ENCODE results near the gene ADARB1. TPM values are rescaled to one million over a fixed set of nuclear protein-coding genes. Genes with fewer than 3 reads are reported as not detected.

ADARB1 gene
- total and polyA plus RNA-seq, 2 donors (not counting 1 experiment from before 2014, with no cell fraction given): 17.1 to 33.3 TPM

GRCh38 chr21:45152265-45152746, 77.9 kb downstream of the ADARB1 start:
- H3K27ac ChIP-seq (ENCODE audit: low read length in 2 of 2): peak overlapping the region; percentile 10 to 69
- Mint-ChIP-seq H3K4me1 (peaks cover 46% of the 10 kb centered on the region), H3K27me3 (no peaks in the 10 kb centered on the region), H3K9me3 (ENCODE audit: insufficient read depth) (peaks cover 2% of the 10 kb centered on the region), H3K27ac (peak overlapping the region; percentile 18), H3K4me3 (peak overlapping the region; percentile 73)
- ATAC-seq (ENCODE audit: low read depth) (peak; percentile 97), DNase-seq (peak; percentile 82)
- POLR2A ChIA-PET: no interaction called here
- H3K36me3 ChIP-seq (replicated peaks in 1 of 2; ENCODE audit: control extremely low read depth in 1 of 2, control insufficient read depth in 1 of 2, extremely low read depth in 1 of 2, insufficient read depth in 2 of 2, low read length in 1 of 2): peaks cover 0 to 8% of the 10 kb centered on the region in 2 experiments
- H3K9me3 ChIP-seq (ENCODE audit: control extremely low read depth in 1 of 3, control insufficient read depth in 2 of 3, insufficient read depth in 1 of 3, low read length in 2 of 3): no peaks in the 10 kb centered on the region
- CTCF ChIA-PET: interaction anchor here (0.8 to 3.8 kb wide), 14 partner anchors 8 to 331 kb away, joined by 3 to 36 read pairs (median 4); partner anchors contain the start of gene POFUT2
- peaks cover 79% of the 10 kb centered on the region for H4K20me1 ChIP-seq (ENCODE audit: control insufficient read depth, insufficient read depth, low read length, poor library complexity, severe bottlenecking)
- H3K4me3 ChIP-seq (ENCODE audit: control extremely low read depth in 1 of 5, extremely low read depth in 1 of 5, insufficient read depth in 1 of 5, low read depth in 2 of 5, low read length in 4 of 5): no peak overlapping the region
- no peak overlapping the region for H3K9ac ChIP-seq (ENCODE audit: low read length)
- H3K27me3 ChIP-seq (replicated peaks in 1 of 4; ENCODE audit: control extremely low read depth in 1 of 4, control insufficient read depth in 3 of 4, insufficient read depth in 4 of 4, low read length in 3 of 4): no peaks in the 10 kb centered on the region
- intact Hi-C loops (cut with micrococcal nuclease): loop anchor here (1.0 kb wide), 1 partner anchor 287 kb away; no protein-coding TSS in a partner anchor
- peak overlapping the region; percentile 57 for H3K4me2 ChIP-seq (replicated peaks; ENCODE audit: low read depth, low read length, poor library complexity, severe bottlenecking)
- peaks cover 31% of the 10 kb centered on the region for H3K79me2 ChIP-seq (ENCODE audit: control insufficient read depth, insufficient read depth, low read length)
- H2AFZ ChIP-seq (ENCODE audit: insufficient read depth, low read depth, low read length, poor library complexity, severe bottlenecking): peak overlapping the region; percentile 44
- WGBS (ENCODE audit: insufficient coverage): 6% methylated on average over 20 of the region's 24 CpGs
- TF ChIP-seq EZH2 (IDR thresholded peaks at IDR 0.05; ENCODE audit: borderline replicate concordance, insufficient read depth, low read depth, low read length, poor library complexity, severe bottlenecking) (no peak), CTCF (IDR thresholded peaks at IDR 0.05) (peak; percentile 64)
- peaks cover 36% of the 10 kb centered on the region in 2 donors for H3K4me1 ChIP-seq (ENCODE audit: control insufficient read depth in 2 of 2, insufficient read depth in 2 of 2, low read length in 2 of 2)

Measured in B cell (primary cell).